ENCODE measurements around the gene KCTD16. TPM values are rescaled to one million over a fixed set of nuclear protein-coding genes. Genes with fewer than 3 reads are reported as not detected.

The KCTD16 gene
- total RNA-seq, 1 donor from 2014 or later: not detected

GRCh38 chr5:144177548-144177947 lies 6.9 kb downstream of the KCTD16 start:
- no peak for DNase-seq (ENCODE audit: low spot score)
- no peaks in the 10 kb centered on the region for H3K36me3 Mint-ChIP-seq (ENCODE audit: low read depth)
- peaks cover 11% of the 10 kb centered on the region for H3K4me1 Mint-ChIP-seq (ENCODE audit: low read depth)
- H3K9me3 Mint-ChIP-seq: no peaks in the 10 kb centered on the region
- intact Hi-C loops (cut with micrococcal nuclease): no loop called here
- no peak overlapping the region for H3K27ac Mint-ChIP-seq
- H3K27me3 Mint-ChIP-seq (ENCODE audit: insufficient read depth): peaks cover 9% of the 10 kb centered on the region
- H3K4me3 Mint-ChIP-seq: no peak overlapping the region

DNA sequence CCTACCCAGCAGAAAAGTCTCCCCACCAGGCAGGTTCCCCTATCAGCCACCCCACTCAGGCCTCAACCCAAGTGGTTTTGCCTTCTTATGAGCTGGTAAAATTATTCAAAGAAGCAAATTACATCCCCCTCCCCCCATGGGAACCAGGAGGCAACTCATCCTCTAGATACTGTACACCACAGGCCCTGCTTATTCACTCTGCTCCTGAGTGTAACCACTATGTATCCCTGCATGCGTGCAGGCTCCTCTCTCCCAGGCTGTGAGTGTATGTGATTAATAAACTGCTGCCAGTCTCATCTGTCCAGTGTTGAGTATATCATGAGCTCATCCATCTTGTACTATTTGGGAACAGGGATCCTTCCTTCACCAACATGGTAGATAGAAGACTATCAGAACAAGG lies 8.6 kb downstream of the KCTD16 start:
- Mint-ChIP-seq H3K4me1 (ENCODE audit: low read depth) (peaks cover 22% of the 10 kb centered on the region), H3K9me3 (no peaks in the 10 kb centered on the region), H3K36me3 (ENCODE audit: low read depth) (no peaks in the 10 kb centered on the region), H3K27me3 (ENCODE audit: insufficient read depth) (peaks cover 3% of the 10 kb centered on the region), H3K4me3 (no peak overlapping the region), H3K27ac (no peak overlapping the region)
- no peak for DNase-seq (ENCODE audit: low spot score)
- intact Hi-C loops (cut with micrococcal nuclease): no loop called here

GRCh38 chr5:144183254-144183889 lies 12.7 kb downstream of the KCTD16 start:
- Mint-ChIP-seq H3K9me3 (no peaks in the 10 kb centered on the region), H3K27me3 (ENCODE audit: insufficient read depth) (no peaks in the 10 kb centered on the region), H3K36me3 (ENCODE audit: low read depth) (no peaks in the 10 kb centered on the region), H3K4me3 (no peak overlapping the region), H3K4me1 (ENCODE audit: low read depth) (peaks cover 53% of the 10 kb centered on the region), H3K27ac (no peak overlapping the region)
- intact Hi-C loops (cut with micrococcal nuclease): loop anchor here (2.0 to 10.0 kb wide), 2 partner anchors 215 to 1079 kb away; no protein-coding TSS in a partner anchor
- no peak for DNase-seq (ENCODE audit: low spot score)

GRCh38 chr5:144187699-144188294 lies 17.1 kb downstream of the KCTD16 start:
- Mint-ChIP-seq H3K4me1 (ENCODE audit: low read depth) (peaks cover 53% of the 10 kb centered on the region), H3K27ac (peak overlapping the region; percentile 77), H3K4me3 (peak overlapping the region; percentile 41)

DNA sequence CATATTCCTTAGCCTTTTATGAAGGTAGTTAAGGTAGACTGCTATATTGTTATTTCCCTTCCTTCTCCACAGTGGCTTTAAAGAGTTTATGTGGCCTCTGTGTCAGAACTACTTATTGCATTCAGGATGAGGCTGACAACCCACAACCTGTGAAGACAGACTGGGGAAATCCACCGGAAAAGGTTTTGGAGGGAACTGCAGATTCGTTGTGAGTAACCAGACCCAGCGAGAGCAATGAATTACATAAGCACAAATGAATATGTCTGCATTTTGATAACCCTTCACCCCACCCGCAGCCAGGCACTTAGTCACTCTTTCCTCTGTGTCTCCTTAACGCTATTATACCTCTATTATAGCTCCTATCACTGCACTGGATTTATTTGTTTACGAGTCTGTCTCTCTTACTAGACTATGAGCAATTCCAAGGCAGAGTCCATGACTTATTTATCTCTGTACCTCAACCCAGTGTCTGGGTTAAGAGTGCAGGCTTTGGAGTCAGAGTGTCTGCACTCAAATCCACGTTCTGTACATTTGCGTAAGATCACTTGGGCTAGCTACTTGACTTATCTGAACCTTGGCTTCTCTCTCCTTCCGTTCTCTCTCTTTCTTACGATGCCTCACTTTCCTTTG lies 19.2 kb downstream of the KCTD16 start:
- H3K27ac Mint-ChIP-seq: peak overlapping the region; percentile 94
- intact Hi-C loops (cut with micrococcal nuclease): loop anchor here (1.0 to 10.0 kb wide), 15 partner anchors 293 to 1757 kb away; no protein-coding TSS in a partner anchor
- DNase-seq (ENCODE audit: low spot score): peak; percentile 81
- H3K4me1 Mint-ChIP-seq (ENCODE audit: low read depth): peaks cover 42% of the 10 kb centered on the region
- H3K4me3 Mint-ChIP-seq: peak overlapping the region; percentile 74
- no peaks in the 10 kb centered on the region for H3K9me3 Mint-ChIP-seq
- no peaks in the 10 kb centered on the region for H3K36me3 Mint-ChIP-seq (ENCODE audit: low read depth)
- H3K27me3 Mint-ChIP-seq (ENCODE audit: insufficient read depth): peaks cover 3% of the 10 kb centered on the region

More at GRCh38 chr5:144187699-144188294, 17.1 kb downstream of the KCTD16 start:
- DNase-seq (ENCODE audit: low spot score): peak; percentile 70
- intact Hi-C loops (cut with micrococcal nuclease): loop anchor here (2.0 to 10.0 kb wide), 5 partner anchors 583 to 1130 kb away; no protein-coding TSS in a partner anchor
- Mint-ChIP-seq H3K36me3 (ENCODE audit: low read depth) (no peaks in the 10 kb centered on the region), H3K27me3 (ENCODE audit: insufficient read depth) (no peaks in the 10 kb centered on the region), H3K9me3 (no peaks in the 10 kb centered on the region)

- Mint-ChIP-seq H3K4me3 (peak overlapping the region; percentile 5), H3K9me3 (no peaks in the 10 kb centered on the region), H3K36me3 (ENCODE audit: low read depth) (no peaks in the 10 kb centered on the region), H3K27me3 (ENCODE audit: insufficient read depth) (peaks cover 8% of the 10 kb centered on the region), H3K27ac (peak overlapping the region; percentile 76), H3K4me1 (ENCODE audit: low read depth) (peaks cover 26% of the 10 kb centered on the region)
- intact Hi-C loops (cut with micrococcal nuclease): loop anchor here (2.0 to 5.0 kb wide), 9 partner anchors 294 to 1756 kb away; no protein-coding TSS in a partner anchor
- no peak for DNase-seq (ENCODE audit: low spot score)
These were observed 20.9 kb downstream of the KCTD16 start for GRCh38 chr5:144191531-144191930.

- no peaks in the 10 kb centered on the region for H3K36me3 Mint-ChIP-seq (ENCODE audit: low read depth)
- DNase-seq (ENCODE audit: low spot score): peak; percentile 48
- no peak overlapping the region for H3K27ac Mint-ChIP-seq
- peaks cover 21% of the 10 kb centered on the region for H3K4me1 Mint-ChIP-seq (ENCODE audit: low read depth)
- H3K27me3 Mint-ChIP-seq (ENCODE audit: insufficient read depth): peaks cover 8% of the 10 kb centered on the region
- intact Hi-C loops (cut with micrococcal nuclease): loop anchor here (1.0 to 5.0 kb wide), 11 partner anchors 22 to 1755 kb away; partner anchors contain the start of genes KCTD16 and YIPF5
- H3K9me3 Mint-ChIP-seq: no peaks in the 10 kb centered on the region
- no peak overlapping the region for H3K4me3 Mint-ChIP-seq
These were observed 21.3 kb downstream of the KCTD16 start for GRCh38 chr5:144191998-144192397.

- Mint-ChIP-seq H3K27me3 (ENCODE audit: insufficient read depth) (peaks cover 8% of the 10 kb centered on the region), H3K9me3 (no peaks in the 10 kb centered on the region), H3K4me3 (no peak overlapping the region), H3K4me1 (ENCODE audit: low read depth) (peaks cover 14% of the 10 kb centered on the region), H3K36me3 (ENCODE audit: low read depth) (no peaks in the 10 kb centered on the region), H3K27ac (no peak overlapping the region)
- no peak for DNase-seq (ENCODE audit: low spot score)
- intact Hi-C loops (cut with micrococcal nuclease): loop anchor here (1.0 to 5.0 kb wide), 9 partner anchors 22 to 1755 kb away; partner anchors contain the start of genes KCTD16 and YIPF5
These were observed 22.0 kb downstream of the KCTD16 start for GRCh38 chr5:144192661-144193060.

DNA sequence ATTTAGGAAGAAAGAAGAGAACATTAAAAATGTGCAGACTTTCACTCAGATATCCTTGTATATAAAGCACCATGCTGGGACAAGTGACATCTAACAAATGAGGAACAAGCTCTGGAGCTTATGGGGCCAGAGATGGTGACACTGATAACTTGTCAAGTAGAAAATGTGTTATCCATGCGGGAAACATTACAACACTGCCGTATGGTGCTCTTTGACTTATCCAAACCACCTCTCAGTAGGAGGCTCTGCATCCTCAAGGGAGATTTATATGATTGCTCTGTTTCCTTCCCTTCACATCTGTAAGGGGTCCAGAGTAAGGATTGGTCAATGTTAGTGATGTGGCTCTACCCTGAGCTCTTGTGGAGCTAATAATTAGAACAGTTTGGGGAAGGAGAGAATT lies 23.5 kb downstream of the KCTD16 start:
- Mint-ChIP-seq H3K27me3 (ENCODE audit: insufficient read depth) (peaks cover 10% of the 10 kb centered on the region), H3K4me3 (no peak overlapping the region), H3K27ac (no peak overlapping the region), H3K36me3 (ENCODE audit: low read depth) (no peaks in the 10 kb centered on the region), H3K4me1 (ENCODE audit: low read depth) (no peaks in the 10 kb centered on the region), H3K9me3 (no peaks in the 10 kb centered on the region)
- intact Hi-C loops (cut with micrococcal nuclease): loop anchor here (5.0 kb wide), 7 partner anchors 297 to 1753 kb away; no protein-coding TSS in a partner anchor
- DNase-seq (ENCODE audit: low spot score): no peak

- Mint-ChIP-seq H3K4me1 (ENCODE audit: low read depth) (no peaks in the 10 kb centered on the region), H3K27me3 (ENCODE audit: insufficient read depth) (peaks cover 10% of the 10 kb centered on the region), H3K27ac (no peak overlapping the region), H3K4me3 (no peak overlapping the region), H3K9me3 (no peaks in the 10 kb centered on the region), H3K36me3 (ENCODE audit: low read depth) (no peaks in the 10 kb centered on the region)
- intact Hi-C loops (cut with micrococcal nuclease): no loop called here
- no peak for DNase-seq (ENCODE audit: low spot score)
These were observed 24.8 kb downstream of the KCTD16 start for GRCh38 chr5:144195448-144195847.

GRCh38 chr5:144196612-144197011 lies 25.9 kb downstream of the KCTD16 start:
- H3K9me3 Mint-ChIP-seq: no peaks in the 10 kb centered on the region
- H3K4me1 Mint-ChIP-seq (ENCODE audit: low read depth): no peaks in the 10 kb centered on the region
- H3K27ac Mint-ChIP-seq: no peak overlapping the region
- H3K36me3 Mint-ChIP-seq (ENCODE audit: low read depth): no peaks in the 10 kb centered on the region
- intact Hi-C loops (cut with micrococcal nuclease): no loop called here
- H3K4me3 Mint-ChIP-seq: no peak overlapping the region
- DNase-seq (ENCODE audit: low spot score): no peak
- H3K27me3 Mint-ChIP-seq (ENCODE audit: insufficient read depth): peaks cover 16% of the 10 kb centered on the region

DNA sequence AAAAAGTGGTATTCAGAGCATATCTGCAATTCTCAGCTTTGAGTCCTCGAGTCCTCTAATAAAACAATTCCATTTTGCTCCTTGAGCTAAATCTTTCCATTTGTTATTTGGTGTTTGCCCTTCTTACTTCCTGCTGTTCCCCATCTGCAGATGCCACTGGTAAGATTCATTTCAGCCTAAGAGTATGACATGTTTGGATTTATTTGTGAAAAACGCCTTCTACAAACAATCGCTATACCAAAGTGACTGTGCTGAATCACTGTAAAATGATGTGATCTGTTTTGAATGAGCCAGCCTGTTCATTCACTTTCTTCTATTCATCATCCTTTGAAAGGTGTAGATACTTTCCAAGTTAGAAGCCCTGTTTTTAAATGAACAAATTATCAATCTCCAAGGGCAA lies 27.7 kb downstream of the KCTD16 start:
- no peak for DNase-seq (ENCODE audit: low spot score)
- intact Hi-C loops (cut with micrococcal nuclease): no loop called here
- Mint-ChIP-seq H3K27me3 (ENCODE audit: insufficient read depth) (peaks cover 20% of the 10 kb centered on the region), H3K9me3 (no peaks in the 10 kb centered on the region), H3K27ac (no peak overlapping the region), H3K36me3 (ENCODE audit: low read depth) (no peaks in the 10 kb centered on the region), H3K4me3 (no peak overlapping the region), H3K4me1 (ENCODE audit: low read depth) (no peaks in the 10 kb centered on the region)

- no peak for DNase-seq (ENCODE audit: low spot score)
- H3K4me3 Mint-ChIP-seq: no peak overlapping the region
- H3K9me3 Mint-ChIP-seq: no peaks in the 10 kb centered on the region
- no peak overlapping the region for H3K27ac Mint-ChIP-seq
- intact Hi-C loops (cut with micrococcal nuclease): loop anchor here (10.0 kb wide), 2 partner anchors 1483 to 1843 kb away; no protein-coding TSS in a partner anchor
- H3K27me3 Mint-ChIP-seq (ENCODE audit: insufficient read depth): peaks cover 40% of the 10 kb centered on the region
- H3K36me3 Mint-ChIP-seq (ENCODE audit: low read depth): no peaks in the 10 kb centered on the region
- H3K4me1 Mint-ChIP-seq (ENCODE audit: low read depth): no peaks in the 10 kb centered on the region
These were observed 30.9 kb downstream of the KCTD16 start for GRCh38 chr5:144201588-144201987.
